ENCODE results near the gene CKLF. TPM values are rescaled to one million over a fixed set of nuclear protein-coding genes. Genes with fewer than 3 reads are reported as not detected.

The CKLF gene
- total RNA-seq, 4 donors from 2014 or later, result 30.5 to 94.3 (median 42.2) TPM

DNA sequence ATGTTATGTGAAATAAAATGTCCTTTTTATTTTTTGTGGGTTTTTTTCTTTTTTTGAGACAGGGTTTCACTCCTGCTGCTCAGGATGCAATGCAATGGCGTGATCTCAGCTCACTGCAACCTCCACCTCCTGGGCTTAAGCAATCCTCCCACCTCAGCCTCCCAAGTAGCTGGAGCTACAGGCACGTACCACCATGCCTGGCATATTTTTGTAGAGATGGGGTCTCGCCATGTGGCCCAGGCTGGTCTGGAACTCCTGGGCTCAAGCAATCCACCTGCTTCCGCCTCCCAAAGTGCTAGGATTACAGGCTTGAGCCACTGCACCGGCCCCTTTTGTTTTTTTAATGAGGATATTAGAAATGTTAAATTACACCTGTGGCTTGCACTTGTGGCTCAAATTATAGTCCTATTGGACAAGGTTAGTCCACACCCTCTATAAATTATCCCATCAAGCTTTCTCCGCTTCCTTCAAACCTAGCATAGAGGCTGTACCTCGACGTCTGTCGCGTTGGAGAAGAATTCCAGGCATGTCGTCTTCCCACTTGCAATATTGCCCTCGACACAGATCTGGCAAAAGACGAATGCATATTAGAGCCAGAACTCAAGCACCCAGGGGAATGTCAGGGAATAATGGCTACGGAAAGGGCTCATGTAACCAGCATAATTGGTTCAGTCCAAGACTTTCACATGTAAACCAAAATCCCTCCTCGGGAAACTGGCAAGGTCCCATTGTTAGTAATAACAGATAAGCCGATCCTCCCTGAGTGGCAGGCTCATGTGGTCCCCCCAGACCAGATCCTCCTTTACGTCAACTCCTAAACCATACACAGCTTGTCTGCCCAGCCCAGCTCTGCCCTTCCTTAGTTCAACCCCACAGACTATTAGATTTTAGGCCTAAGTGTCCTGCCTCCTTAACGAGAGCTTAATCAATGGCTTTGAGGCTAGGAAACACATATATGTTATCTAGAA is 10.7 kb upstream of the CKLF start:
- TF ChIP-seq, protein P1, sequence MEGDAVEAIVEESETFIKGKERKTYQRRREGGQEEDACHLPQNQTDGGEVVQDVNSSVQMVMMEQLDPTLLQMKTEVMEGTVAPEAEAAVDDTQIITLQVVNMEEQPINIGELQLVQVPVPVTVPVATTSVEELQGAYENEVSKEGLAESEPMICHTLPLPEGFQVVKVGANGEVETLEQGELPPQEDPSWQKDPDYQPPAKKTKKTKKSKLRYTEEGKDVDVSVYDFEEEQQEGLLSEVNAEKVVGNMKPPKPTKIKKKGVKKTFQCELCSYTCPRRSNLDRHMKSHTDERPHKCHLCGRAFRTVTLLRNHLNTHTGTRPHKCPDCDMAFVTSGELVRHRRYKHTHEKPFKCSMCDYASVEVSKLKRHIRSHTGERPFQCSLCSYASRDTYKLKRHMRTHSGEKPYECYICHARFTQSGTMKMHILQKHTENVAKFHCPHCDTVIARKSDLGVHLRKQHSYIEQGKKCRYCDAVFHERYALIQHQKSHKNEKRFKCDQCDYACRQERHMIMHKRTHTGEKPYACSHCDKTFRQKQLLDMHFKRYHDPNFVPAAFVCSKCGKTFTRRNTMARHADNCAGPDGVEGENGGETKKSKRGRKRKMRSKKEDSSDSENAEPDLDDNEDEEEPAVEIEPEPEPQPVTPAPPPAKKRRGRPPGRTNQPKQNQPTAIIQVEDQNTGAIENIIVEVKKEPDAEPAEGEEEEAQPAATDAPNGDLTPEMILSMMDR (IDR thresholded peaks at IDR 0.05; ENCODE audit: low read depth), result no peak

DNA sequence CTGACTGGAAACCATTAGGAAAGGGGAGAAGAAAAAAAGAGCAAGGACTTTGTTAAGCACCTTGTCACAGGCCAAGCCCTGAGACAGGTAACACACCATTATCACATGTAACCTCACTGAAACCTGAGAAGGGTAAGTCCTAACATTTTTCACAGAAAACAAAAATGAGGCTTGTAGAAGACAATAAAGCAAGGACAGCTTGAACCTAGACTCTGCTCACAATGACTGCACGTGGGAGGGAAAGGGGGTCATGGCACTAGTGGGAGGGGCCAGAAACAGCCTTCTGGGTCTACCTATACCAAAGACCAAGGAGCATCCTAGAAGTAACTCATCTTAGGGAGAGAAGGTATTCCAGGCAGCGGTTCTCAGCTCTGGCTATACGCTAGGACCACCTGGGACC is 10.0 kb upstream of the CKLF start:
- TF ChIP-seq, protein P1 (IDR thresholded peaks at IDR 0.05; ENCODE audit: low read depth), result no peak

DNA sequence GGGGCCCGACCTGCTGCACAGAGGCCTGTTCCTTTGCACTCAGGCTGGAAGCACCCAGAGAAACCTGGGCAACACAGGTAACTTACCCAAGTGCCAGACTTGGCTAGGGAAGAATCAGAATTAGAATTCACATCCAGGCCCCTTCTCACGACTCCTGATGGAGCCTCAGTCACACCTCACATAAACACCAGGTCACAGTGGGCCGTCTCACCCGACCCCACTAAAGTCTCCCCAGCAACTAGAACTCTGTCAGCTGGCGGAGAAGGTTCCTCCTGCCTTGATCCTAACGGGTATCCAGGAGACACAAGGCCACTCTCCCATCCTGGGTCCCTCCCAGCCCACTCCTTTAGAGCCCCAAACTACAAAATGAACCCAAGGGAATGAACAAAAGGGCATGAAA is 8.8 kb upstream of the CKLF start:
- TF ChIP-seq, protein P1 (IDR thresholded peaks at IDR 0.05; ENCODE audit: low read depth), result no peak

DNA sequence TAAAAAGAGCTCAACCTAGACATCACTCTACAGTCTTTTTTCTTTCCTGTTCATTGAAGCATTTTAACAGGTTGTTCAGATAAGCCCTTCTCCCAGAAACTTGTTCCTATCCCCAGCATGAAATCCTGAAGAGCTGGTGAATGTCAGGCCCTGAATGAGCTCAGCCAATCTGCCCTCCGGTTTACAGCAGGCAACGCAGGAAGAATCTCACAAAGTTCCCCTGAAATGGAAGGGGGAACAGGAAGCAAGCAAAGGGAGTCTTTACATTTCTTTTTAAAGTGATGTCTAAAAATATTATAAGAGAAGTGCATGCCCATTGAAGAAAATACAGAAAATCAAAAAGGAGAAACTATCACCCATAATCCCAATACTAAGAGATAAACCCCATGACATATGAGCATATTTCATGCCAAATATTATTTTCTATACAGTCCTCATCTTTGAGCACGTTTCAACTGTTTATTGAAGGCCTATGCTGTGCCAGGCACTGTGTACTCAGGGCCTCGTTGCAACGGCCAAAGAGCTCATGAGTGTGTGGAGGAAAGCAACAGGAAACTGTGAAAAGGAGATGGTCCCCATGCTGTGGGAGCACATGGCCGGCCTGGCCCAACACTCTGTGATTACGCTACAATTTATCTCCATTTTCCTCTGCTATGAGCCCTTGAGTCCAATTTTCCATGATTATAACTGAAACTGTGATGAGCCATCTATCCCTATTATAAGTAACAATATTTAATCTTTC is 8.2 kb upstream of the CKLF start:
- TF ChIP-seq, protein P1 (IDR thresholded peaks at IDR 0.05; ENCODE audit: low read depth), result no peak

DNA sequence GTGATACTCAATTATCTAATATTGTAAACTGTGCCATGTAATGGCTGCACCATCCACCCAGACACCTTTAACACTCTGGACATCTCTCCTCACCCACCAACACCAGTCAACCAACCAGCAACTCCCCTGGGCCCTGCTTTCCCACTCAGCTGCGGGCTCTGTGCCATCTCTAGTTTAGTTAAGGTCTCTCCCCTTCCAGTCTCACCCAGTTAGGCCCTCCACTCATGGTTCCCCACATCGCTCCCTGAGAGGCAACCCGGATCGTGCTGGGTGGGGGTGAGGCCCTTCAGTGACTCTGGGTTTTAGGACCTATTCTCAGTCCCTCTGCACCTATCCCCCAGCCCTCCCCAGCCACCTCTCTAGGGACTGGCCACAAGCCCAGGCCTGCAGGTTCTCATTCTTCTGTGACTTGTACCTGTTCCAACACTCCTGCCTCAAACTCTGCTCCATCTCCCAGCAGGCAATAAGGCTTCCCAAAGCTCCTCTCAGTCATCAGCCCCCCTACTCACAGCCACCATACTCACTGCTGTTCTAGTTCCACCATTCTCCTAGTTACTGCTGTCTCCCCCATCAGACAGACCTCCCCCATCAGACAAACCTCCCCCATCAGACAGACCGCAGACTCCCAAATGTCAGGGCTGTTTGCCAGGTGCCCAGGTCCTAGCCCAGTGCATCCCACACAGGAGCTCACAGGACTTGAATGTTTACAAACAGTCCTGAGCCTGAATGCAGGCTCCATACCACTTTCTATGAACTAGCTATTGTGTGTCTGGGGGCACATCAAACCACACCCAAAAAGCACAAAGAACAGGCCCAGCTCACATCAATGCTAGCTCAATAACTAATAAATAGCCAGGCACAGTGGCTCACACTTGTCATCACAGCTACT is 5.0 kb upstream of the CKLF start:
- TF ChIP-seq, protein P1 (IDR thresholded peaks at IDR 0.05; ENCODE audit: low read depth), result no peak

DNA sequence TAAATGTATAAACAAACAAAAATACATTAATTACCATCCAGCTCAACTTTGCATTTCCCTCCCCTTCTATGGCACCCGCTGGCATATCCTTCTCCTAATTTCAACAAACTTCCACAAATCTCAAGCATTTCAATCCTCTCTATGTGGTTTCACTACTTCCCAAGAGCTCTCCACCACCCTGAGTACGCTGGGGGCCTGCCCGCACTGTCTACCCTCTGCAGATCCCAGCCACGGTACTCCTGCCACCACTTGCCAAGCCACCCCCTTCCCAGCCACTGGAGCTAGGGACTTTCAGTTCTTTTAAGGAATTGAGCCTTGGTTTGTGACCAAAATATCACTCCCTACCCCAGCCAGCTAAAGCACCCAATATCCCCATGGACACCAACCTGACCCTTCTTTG is 4.3 kb upstream of the CKLF start:
- TF ChIP-seq, protein P1 (IDR thresholded peaks at IDR 0.05; ENCODE audit: low read depth), result no peak

All from subcutaneous adipose tissue (tissue), 4 donors.